Liver (tissue), 3 donors: ENCODE data around the gene FANK1.
"Not testable (repeated sequence)": the region's sequence is repeated elsewhere in the genome, so short reads cannot be mapped to it uniquely, and the experiment has no call there.

Experiments used
- CTCF ChIP-seq: fragments of 150-350 bp; IDR thresholded peaks from 2 replicates; pipeline ENCODE4 v1.5.1; 2017; ENCODE audit warnings: improper control_type of control experiment, low read depth, low read length; ENCODE audit not compliant: missing input control
- EGR1 ChIP-seq, 2 donors: IDR thresholded peaks; 2 replicates each; pipeline ENCODE4 v1.6.1; 2016 to 2018; ENCODE audit warnings: antibody characterized with exemption in 2 of 2, low read depth in 2 of 2
- FOXA1 ChIP-seq: IDR thresholded peaks from 2 replicates; pipeline ENCODE4 v1.6.1; 2016; ENCODE audit warnings: antibody characterized with exemption
- FOXA2 ChIP-seq: IDR thresholded peaks from 2 replicates; pipeline ENCODE4 v1.6.1; 2016; ENCODE audit warnings: antibody characterized with exemption
- GABPA ChIP-seq, 2 donors: IDR thresholded peaks in 1 of 2; conservative IDR thresholded peaks in 1 of 2; 2 replicates each; pipeline ENCODE4 v1.6.1; 2016; ENCODE audit warnings: antibody characterized with exemption in 2 of 2, mild to moderate bottlenecking in 1 of 2, moderate library complexity in 1 of 2
- HNF4A ChIP-seq, 2 donors: conservative IDR thresholded peaks; 2 replicates each; pipeline ENCODE4 v1.6.1; 2016; ENCODE audit warnings: antibody characterized with exemption in 2 of 2, mild to moderate bottlenecking in 2 of 2
- JUND ChIP-seq, 2 donors: IDR thresholded peaks; 2 replicates each; pipeline ENCODE4 v1.6.1; 2016; ENCODE audit warnings: antibody characterized with exemption in 2 of 2
- MAX ChIP-seq: IDR thresholded peaks from 2 replicates; pipeline ENCODE4 v1.6.1; 2016; ENCODE audit warnings: antibody characterized with exemption
- RAD21 ChIP-seq, 2 donors: IDR thresholded peaks; 2 replicates each; pipeline ENCODE4 v1.6.1; 2016; ENCODE audit warnings: antibody characterized with exemption in 2 of 2, mild to moderate bottlenecking in 2 of 2
- REST ChIP-seq: IDR thresholded peaks from 2 replicates; pipeline ENCODE4 v1.6.1; 2016; ENCODE audit warnings: antibody characterized with exemption, mild to moderate bottlenecking
- RXRA ChIP-seq, 2 donors: IDR thresholded peaks; 2 replicates each; pipeline ENCODE4 v1.6.1; 2017 to 2018; ENCODE audit warnings: antibody characterized with exemption in 2 of 2, mild to moderate bottlenecking in 1 of 2
- TAF1 ChIP-seq: conservative IDR thresholded peaks from 2 replicates; pipeline ENCODE4 v1.6.1; 2016; ENCODE audit warnings: antibody characterized with exemption, mild to moderate bottlenecking
- YY1 ChIP-seq: IDR thresholded peaks from 2 replicates; pipeline ENCODE4 v1.6.1; 2016; ENCODE audit warnings: antibody characterized with exemption, mild to moderate bottlenecking
- donor health status: healthy.
- donor health status: healthy.

GRCh38 chr10:125913277-125913676, 16.9 kb downstream of the FANK1 start:
- not testable (repeated sequence) for TF ChIP-seq CTCF; EGR1 (IDR thresholded peaks at IDR 0.05; ENCODE audit: low read depth in 2 of 2); REST; JUND (IDR thresholded peaks at IDR 0.05); FOXA1; TAF1; MAX; YY1; RAD21 (IDR thresholded peaks at IDR 0.05); GABPA (IDR thresholded peaks at IDR 0.05 in 1 of 2, conservative IDR thresholded peaks at IDR 0.05 in 1 of 2); RXRA (IDR thresholded peaks at IDR 0.05); HNF4A (conservative IDR thresholded peaks at IDR 0.05); FOXA2
